ENCODE results near the gene GNS. TPM values are rescaled to one million over a fixed set of nuclear protein-coding genes. Genes with fewer than 3 reads are reported as not detected.

GNS gene
- total RNA-seq, 2 experiments from 2014 or later = 8.7 to 10.0 TPM

DNA sequence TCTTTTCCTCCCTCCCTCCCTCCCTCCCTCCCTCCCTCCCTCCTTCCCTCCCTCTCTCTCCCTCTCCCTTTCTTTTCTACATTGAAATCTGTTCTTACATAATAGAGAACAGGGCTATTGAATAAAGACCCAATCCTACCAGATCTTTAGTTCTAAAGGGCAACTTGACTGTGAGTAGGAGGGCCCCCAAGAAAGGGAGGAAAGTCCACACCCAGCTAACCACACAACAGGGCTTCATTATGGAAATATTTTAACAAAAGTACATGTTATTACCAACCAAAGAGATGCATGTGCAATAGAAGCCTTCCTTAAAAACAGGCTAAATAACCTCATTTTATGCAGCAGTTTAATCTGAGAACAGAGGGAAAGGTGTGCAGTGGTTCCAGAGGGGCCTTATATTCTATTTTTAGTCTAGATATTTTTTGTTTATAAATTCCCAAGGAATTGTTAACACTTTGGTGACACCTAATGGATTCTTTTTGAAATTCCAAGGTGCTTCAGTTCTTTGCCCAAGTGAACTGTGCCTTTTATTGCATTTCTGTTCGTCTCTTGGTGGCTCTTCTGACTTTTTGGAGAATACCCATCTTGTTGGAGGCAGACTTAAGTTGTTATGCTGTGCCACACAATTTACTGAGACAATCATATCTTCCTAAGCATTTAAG, 63.0 kb downstream of the GNS start:
- H3K4me3 ChIP-seq (ENCODE audit: low read length) = no peak overlapping the region
- H3K4me3 Mint-ChIP-seq = no peak overlapping the region

DNA sequence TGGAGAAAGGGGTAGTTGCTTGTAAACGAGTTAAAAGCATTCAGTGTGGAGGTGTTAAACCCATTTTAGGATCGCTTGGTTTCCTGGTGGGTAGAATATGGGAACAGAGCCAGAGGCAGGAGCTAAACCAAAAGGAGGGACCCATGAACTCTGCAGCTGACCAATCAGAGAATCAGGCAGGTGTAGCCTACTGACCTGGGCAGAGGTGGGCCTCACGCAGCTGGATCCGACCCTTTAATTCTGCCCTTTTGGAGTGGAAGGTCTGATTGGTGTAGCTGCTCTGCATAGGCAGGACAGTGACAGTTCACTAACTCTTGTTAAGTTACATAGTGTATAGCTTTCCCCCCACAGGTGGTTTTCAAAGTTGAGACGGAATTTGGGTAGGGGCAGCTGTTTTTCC, 63.7 kb downstream of the GNS start:
- DNase-seq (no peak), ATAC-seq (ENCODE audit: poor library complexity) (no peak)
- peak overlapping the region; percentile 85 for H3K27ac Mint-ChIP-seq
- POLR2A ChIA-PET = interaction anchor here (0.6 to 26.2 kb wide), 5 partner anchors 26 to 123 kb away, joined by 3 to 808 read pairs (median 13); no protein-coding TSS in a partner anchor
- peaks cover 70% of the 10 kb centered on the region for H3K4me1 ChIP-seq (ENCODE audit: insufficient read depth, low read length)
- H3K36me3 ChIP-seq (ENCODE audit: insufficient read depth, low read length) = peaks cover 75% of the 10 kb centered on the region
- H3K36me3 Mint-ChIP-seq (ENCODE audit: low read depth) = peaks cover 83% of the 10 kb centered on the region
- TF ChIP-seq, protein P1, sequence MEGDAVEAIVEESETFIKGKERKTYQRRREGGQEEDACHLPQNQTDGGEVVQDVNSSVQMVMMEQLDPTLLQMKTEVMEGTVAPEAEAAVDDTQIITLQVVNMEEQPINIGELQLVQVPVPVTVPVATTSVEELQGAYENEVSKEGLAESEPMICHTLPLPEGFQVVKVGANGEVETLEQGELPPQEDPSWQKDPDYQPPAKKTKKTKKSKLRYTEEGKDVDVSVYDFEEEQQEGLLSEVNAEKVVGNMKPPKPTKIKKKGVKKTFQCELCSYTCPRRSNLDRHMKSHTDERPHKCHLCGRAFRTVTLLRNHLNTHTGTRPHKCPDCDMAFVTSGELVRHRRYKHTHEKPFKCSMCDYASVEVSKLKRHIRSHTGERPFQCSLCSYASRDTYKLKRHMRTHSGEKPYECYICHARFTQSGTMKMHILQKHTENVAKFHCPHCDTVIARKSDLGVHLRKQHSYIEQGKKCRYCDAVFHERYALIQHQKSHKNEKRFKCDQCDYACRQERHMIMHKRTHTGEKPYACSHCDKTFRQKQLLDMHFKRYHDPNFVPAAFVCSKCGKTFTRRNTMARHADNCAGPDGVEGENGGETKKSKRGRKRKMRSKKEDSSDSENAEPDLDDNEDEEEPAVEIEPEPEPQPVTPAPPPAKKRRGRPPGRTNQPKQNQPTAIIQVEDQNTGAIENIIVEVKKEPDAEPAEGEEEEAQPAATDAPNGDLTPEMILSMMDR (IDR thresholded peaks at IDR 0.05) = no peak
- intact Hi-C loops (cut with DNase I, micrococcal nuclease) = loop anchor here (2.0 to 10.0 kb wide), 5 partner anchors 17 to 291 kb away; partner anchors contain the start of genes RASSF3 (in 1 of the 2) and XPOT (in 1 of the 2)
- H3K4me1 Mint-ChIP-seq (ENCODE audit: low read depth) = peaks cover 72% of the 10 kb centered on the region
- CTCF ChIA-PET = interaction anchor here (4.4 to 5.3 kb wide), 2 partner anchors 86 to 145 kb away, joined by 50 to 104 read pairs; partner anchors contain the start of gene RASSF3
- no peaks in the 10 kb centered on the region for H3K9me3 Mint-ChIP-seq
- no peaks in the 10 kb centered on the region for H3K9me3 ChIP-seq (ENCODE audit: control insufficient read depth in 1 of 2, insufficient read depth in 1 of 2, low read length in 2 of 2)
- no peaks in the 10 kb centered on the region for H3K27me3 Mint-ChIP-seq
- peak overlapping the region; percentile 42 to 51 for H3K27ac ChIP-seq (ENCODE audit: low read depth in 1 of 2, low read length in 2 of 2)
- H3K27me3 ChIP-seq (ENCODE audit: control insufficient read depth in 1 of 2, insufficient read depth in 2 of 2, low read length in 2 of 2) = no peaks in the 10 kb centered on the region
- H3K4me3 Mint-ChIP-seq = peak overlapping the region; percentile 5
- no peak overlapping the region for H3K4me3 ChIP-seq (ENCODE audit: low read length)

More for the DNA sequence above, 63.0 kb downstream of the GNS start:
- no peaks in the 10 kb centered on the region for H3K27me3 Mint-ChIP-seq
- peaks cover 77% of the 10 kb centered on the region for H3K4me1 Mint-ChIP-seq (ENCODE audit: low read depth)
- Histone ChIP-seq H3K27me3 (ENCODE audit: control insufficient read depth in 1 of 2, insufficient read depth in 2 of 2, low read length in 2 of 2) (no peaks in the 10 kb centered on the region), H3K9me3 (ENCODE audit: control insufficient read depth in 1 of 2, insufficient read depth in 1 of 2, low read length in 2 of 2) (no peaks in the 10 kb centered on the region), H3K36me3 (ENCODE audit: insufficient read depth, low read length) (peaks cover 73% of the 10 kb centered on the region), H3K27ac (ENCODE audit: low read depth in 1 of 2, low read length in 2 of 2) (peak overlapping the region in 1 of 2 donors; percentile 29), H3K4me1 (ENCODE audit: insufficient read depth, low read length) (peaks cover 70% of the 10 kb centered on the region)
- peak overlapping the region; percentile 85 for H3K27ac Mint-ChIP-seq
- intact Hi-C loops (cut with DNase I, micrococcal nuclease) = loop anchor here (5.0 to 10.0 kb wide), 3 partner anchors 34 to 291 kb away; partner anchors contain the start of gene XPOT (in 1 of the 2)
- H3K36me3 Mint-ChIP-seq (ENCODE audit: low read depth) = peaks cover 87% of the 10 kb centered on the region
- peak in 2 of 14 experiments; percentile 42 to 56 for DNase-seq
- no peak for ATAC-seq (ENCODE audit: poor library complexity)
- ChIA-PET POLR2A (interaction anchor here (0.6 to 26.2 kb wide), 8 partner anchors 26 to 146 kb away, joined by 3 to 808 read pairs (median 14); partner anchors contain the start of gene RASSF3), CTCF (interaction anchor here (2.2 to 5.3 kb wide), 5 partner anchors 11 to 146 kb away, joined by 10 to 104 read pairs (median 13); partner anchors contain the start of gene RASSF3)
- H3K9me3 Mint-ChIP-seq = no peaks in the 10 kb centered on the region
- TF ChIP-seq, protein P1 (IDR thresholded peaks at IDR 0.05) = peak; percentile 24

DNA sequence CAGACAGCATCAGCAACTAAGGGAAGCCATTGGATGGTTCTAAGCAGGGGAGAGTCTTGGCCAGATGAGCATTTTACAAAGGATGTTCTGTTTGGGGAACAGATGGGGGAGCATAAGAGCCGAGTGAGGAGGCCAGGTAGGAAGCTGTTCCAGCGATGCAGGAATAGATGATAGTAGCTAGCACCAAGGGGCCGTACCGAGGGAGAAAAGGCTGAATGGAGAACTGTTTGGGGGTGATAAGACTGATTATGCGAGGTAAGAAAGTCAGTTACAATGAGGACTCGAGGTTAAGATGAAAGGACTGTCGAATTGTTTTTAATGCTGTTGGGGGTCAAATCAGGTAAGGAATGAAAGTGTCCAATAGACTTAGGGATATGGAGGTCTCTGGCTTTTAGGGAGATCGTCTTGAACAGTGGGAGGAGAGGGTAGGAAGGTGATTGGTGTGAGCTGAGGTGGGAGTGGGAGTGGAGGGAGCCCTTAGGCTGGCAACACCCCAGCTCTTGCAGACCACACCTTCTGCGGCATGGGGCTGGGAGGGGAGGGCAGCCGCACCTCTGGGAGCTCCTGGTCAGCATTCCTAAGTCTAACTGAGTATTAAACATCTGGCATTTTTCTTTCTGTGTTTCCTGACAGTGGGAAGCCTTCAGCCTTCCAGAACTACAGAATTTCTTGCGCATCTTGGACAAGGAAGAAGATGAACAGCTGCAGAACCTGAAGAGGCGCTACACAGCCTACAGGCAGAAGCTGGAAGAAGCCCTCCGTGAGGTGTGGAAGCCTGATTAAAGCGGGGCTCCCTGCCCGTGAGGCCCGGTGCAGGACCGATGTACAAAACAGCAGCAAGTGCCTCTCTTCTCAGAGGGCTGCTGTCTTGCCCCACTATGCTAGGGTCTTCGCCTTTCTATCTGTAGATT, 64.8 kb downstream of the GNS start:
- Histone ChIP-seq H3K4me3 (ENCODE audit: low read length) (no peak overlapping the region), H3K36me3 (ENCODE audit: insufficient read depth, low read length) (peaks cover 71% of the 10 kb centered on the region), H3K27me3 (ENCODE audit: control insufficient read depth in 1 of 2, insufficient read depth in 2 of 2, low read length in 2 of 2) (no peaks in the 10 kb centered on the region), H3K27ac (ENCODE audit: low read depth in 1 of 2, low read length in 2 of 2) (peak overlapping the region; percentile 14 to 42), H3K4me1 (ENCODE audit: insufficient read depth, low read length) (peaks cover 76% of the 10 kb centered on the region), H3K9me3 (ENCODE audit: control insufficient read depth in 1 of 2, insufficient read depth in 1 of 2, low read length in 2 of 2) (no peaks in the 10 kb centered on the region)
- ATAC-seq (ENCODE audit: poor library complexity) = no peak
- intact Hi-C loops (cut with DNase I, micrococcal nuclease) = loop anchor here (2.0 to 10.0 kb wide), 6 partner anchors 16 to 290 kb away; partner anchors contain the start of genes RASSF3 (in 1 of the 2) and XPOT (in 1 of the 2)
- no peak for DNase-seq
- Mint-ChIP-seq H3K36me3 (ENCODE audit: low read depth) (peaks cover 75% of the 10 kb centered on the region), H3K9me3 (no peaks in the 10 kb centered on the region), H3K27me3 (no peaks in the 10 kb centered on the region), H3K27ac (peak overlapping the region; percentile 85), H3K4me1 (ENCODE audit: low read depth) (peaks cover 70% of the 10 kb centered on the region), H3K4me3 (peak overlapping the region; percentile 8)
- TF ChIP-seq, protein P1 (IDR thresholded peaks at IDR 0.05) = no peak
- POLR2A ChIA-PET = interaction anchor here (1.4 to 26.2 kb wide), 3 partner anchors 25 to 85 kb away, joined by 7 to 808 read pairs (median 14); partner anchors contain the start of gene RASSF3
- CTCF ChIA-PET = interaction anchor here (0.8 to 5.3 kb wide), 3 partner anchors 21 to 144 kb away, joined by 3 to 104 read pairs (median 50); partner anchors contain the start of gene RASSF3

All from CD4-positive, alpha-beta T cell (primary cell).